A549 (cell line): ENCODE data around the gene SHTN1. TPM values are rescaled to one million over a fixed set of nuclear protein-coding genes. Genes with fewer than 3 reads are reported as not detected.
A peak's percentile ranks its signal among the peaks of the same experiment; 100 is the strongest.

Experiments used
- ATAC-seq, 2 experiments: fragments of 200-7000 bp in 1 of 2; fragments of >200 bp in 1 of 2; cut with Nextera tagmentation in 1 of 2; cut with Tn5 transposase in 1 of 2; 3 replicates each; pipeline versions ENCODE4 v1.8.0 to v1.9.1; 2018 to 2020; ENCODE audit warnings: mild to moderate bottlenecking in 1 of 2, moderate library complexity in 1 of 2
- CTCF ChIA-PET: fragments of 300-600 bp; sonication (Branson Sonifier 250); formaldehyde crosslinking; extraction: SDS; loops from one replicate; lab custom pipeline; 2021; ENCODE audit warnings: antibody characterized with exemption, inconsistent platforms; lab: Yijun Ruan, JAX
- POLR2A ChIA-PET: fragments of 350-600 bp; formaldehyde crosslinking; extraction: SDS; loops from one replicate; lab custom pipeline; 2021; ENCODE audit warnings: antibody characterized with exemption, inconsistent platforms; lab: Yijun Ruan, JAX
- DNase-seq, 2 experiments: peaks; one replicate each; pipeline versions ENCODE4 v3.0.0 to v3.0.0-alpha.2; 2011 to 2016; ENCODE audit warnings: low read depth in 1 of 2, low spot score in 1 of 2
- FAIRE-seq: peaks from 2 replicates; lab custom pipeline; 2011; peaks lifted over from hg19 to GRCh38; lab: Jason Lieb, UNC
- H3K27ac ChIP-seq, 2 experiments: fragments of >200 bp; sonication (Bioruptor Twin); formaldehyde crosslinking; 3 replicates each; pipeline ENCODE4 v1.5.1; 2016 to 2017
- H3K4me1 ChIP-seq: fragments of >200 bp; sonication (Bioruptor Twin); formaldehyde crosslinking; 3 replicates; pipeline ENCODE4 v1.6.1; 2016
- H3K4me2 ChIP-seq: fragments of >200 bp; sonication (Bioruptor Twin); formaldehyde crosslinking; 3 replicates; pipeline ENCODE4 v1.6.1; 2016
- H3K4me3 ChIP-seq: fragments of >200 bp; sonication (Bioruptor Twin); formaldehyde crosslinking; 3 replicates; pipeline ENCODE4 v1.5.1; 2016
- H3K9me3 ChIP-seq: fragments of >200 bp; sonication (Bioruptor Twin); formaldehyde crosslinking; 3 replicates; pipeline ENCODE4 v1.6.1; 2016
- CHD2 ChIP-seq: fragments of 150-350 bp; IDR thresholded peaks from 2 replicates; pipeline ENCODE4 v1.6.1; 2014; ENCODE audit warnings: low read length; ENCODE audit not compliant: partially characterized antibody
- EHF ChIP-seq: fragments of 250-450 bp; sonication (Bioruptor Pico); IDR thresholded peaks from 2 replicates; pipeline ENCODE4 v1.5.0; 2020; ENCODE audit warnings: mild to moderate bottlenecking
- EHMT2 ChIP-seq: fragments of 200-600 bp; sonication (generic); IDR thresholded peaks from 2 replicates; pipeline ENCODE4 v1.6.1; 2016; ENCODE audit warnings: antibody characterized with exemption, low read depth, mild to moderate bottlenecking, moderate library complexity
- GATA3 ChIP-seq: IDR thresholded peaks from 2 replicates; pipeline ENCODE4 v1.6.1; 2012; ENCODE audit warnings: borderline replicate concordance
- JUN ChIP-seq, 2 experiments: fragments of >200 bp; sonication (Bioruptor Twin); formaldehyde crosslinking; IDR thresholded peaks; 2 replicates in 1 of 2; 3 replicates in 1 of 2; pipeline ENCODE4 v1.6.1; 2016 to 2017
- MAFK ChIP-seq: fragments of 450-650 bp; IDR thresholded peaks from 2 replicates; pipeline ENCODE4 v1.6.1; 2014; ENCODE audit not compliant: partially characterized antibody
- PHF8 ChIP-seq: fragments of 200-600 bp; sonication (generic); IDR thresholded peaks from 2 replicates; pipeline ENCODE4 v1.6.1; 2016; ENCODE audit warnings: low read depth, mild to moderate bottlenecking, antibody characterized with exemption, moderate library complexity, borderline replicate concordance
- POLR2A ChIP-seq: IDR thresholded peaks from 2 replicates; pipeline ENCODE4 v1.6.1; 2012; ENCODE audit warnings: mild to moderate bottlenecking, low read length
- POLR2AphosphoS2 ChIP-seq: conservative IDR thresholded peaks from 2 replicates; pipeline ENCODE4 v1.6.1; 2012; ENCODE audit warnings: low read length, improper control_type of control experiment, inconsistent platforms
- TP53 ChIP-seq: fragments of 250-450 bp; sonication (Bioruptor Pico); IDR thresholded peaks from 2 replicates; pipeline ENCODE4 v1.5.0; 2021; ENCODE audit warnings: mild to moderate bottlenecking, moderate library complexity
- ZNF302 ChIP-seq: fragments of 250-450 bp; sonication (Bioruptor Pico); IDR thresholded peaks from 2 replicates; pipeline ENCODE4 v1.9.0; 2021; ENCODE audit warnings: inconsistent platforms, mild to moderate bottlenecking, moderate library complexity
- ZSCAN20 ChIP-seq: fragments of 250-450 bp; sonication (Bioruptor Pico); IDR thresholded peaks from 2 replicates; pipeline ENCODE4 v1.8.0; 2022; ENCODE audit warnings: mild to moderate bottlenecking, moderate library complexity
- WGBS: methylation state at CpG from one replicate; pipeline ENCODE4 v1.1.6; 2017; ENCODE audit errors: missing lambda C conversion rate; 5-methylcytosine and 5-hydroxymethylcytosine counted together
- polyA plus RNA-seq, 4 experiments: library from polyadenylated mRNA; depleted of rRNA in 3 of 4; stranded (reverse); fragments of >200 nt; fragmentation: RNase III in 1 of 4; extraction: RNeasy Plus Mini Kit Qiagen cat#74134 plus additional on column Dnase treatment in 1 of 4; gene quantifications; 2 replicates in 3 of 4; 3 replicates in 1 of 4; pipeline ENCODE4 v1.2.3, GENCODE V29; 2011 to 2017
- TF ChIP-seq, protein P1 (sequence below): fragments of >200 bp; sonication (Bioruptor Twin); formaldehyde crosslinking; IDR thresholded peaks from 3 replicates; pipeline ENCODE4 v1.6.1; 2016
- TF ChIP-seq, protein P2 (sequence below): IDR thresholded peaks from 2 replicates; pipeline ENCODE4 v1.6.1; 2012
- TF ChIP-seq, protein P3 (sequence below): fragments of 200-600 bp; sonication (generic); IDR thresholded peaks from 2 replicates; pipeline ENCODE4 v1.6.1; 2016; ENCODE audit warnings: antibody characterized with exemption, mild to moderate bottlenecking, moderate library complexity
- TF ChIP-seq, protein P4 (sequence below): fragments of 150-350 bp; IDR thresholded peaks from 2 replicates; pipeline ENCODE4 v1.6.1; 2014; ENCODE audit warnings: low read depth, mild to moderate bottlenecking, low read length
- TF ChIP-seq, protein P5 (sequence below): IDR thresholded peaks from 2 replicates; pipeline ENCODE4 v1.6.1; 2012; ENCODE audit warnings: low read depth, borderline replicate concordance
- TF ChIP-seq, protein P6 (sequence below): fragments of 250-450 bp; sonication (Bioruptor Pico); IDR thresholded peaks from 2 replicates; pipeline ENCODE4 v1.5.0; 2021; ENCODE audit warnings: mild to moderate bottlenecking, moderate library complexity, borderline replicate concordance

SHTN1 gene
- polyA plus RNA-seq, 2 of the 4 experiments (the other 2 are of a cell fraction) = 21.7 to 63.1 TPM

DNA sequence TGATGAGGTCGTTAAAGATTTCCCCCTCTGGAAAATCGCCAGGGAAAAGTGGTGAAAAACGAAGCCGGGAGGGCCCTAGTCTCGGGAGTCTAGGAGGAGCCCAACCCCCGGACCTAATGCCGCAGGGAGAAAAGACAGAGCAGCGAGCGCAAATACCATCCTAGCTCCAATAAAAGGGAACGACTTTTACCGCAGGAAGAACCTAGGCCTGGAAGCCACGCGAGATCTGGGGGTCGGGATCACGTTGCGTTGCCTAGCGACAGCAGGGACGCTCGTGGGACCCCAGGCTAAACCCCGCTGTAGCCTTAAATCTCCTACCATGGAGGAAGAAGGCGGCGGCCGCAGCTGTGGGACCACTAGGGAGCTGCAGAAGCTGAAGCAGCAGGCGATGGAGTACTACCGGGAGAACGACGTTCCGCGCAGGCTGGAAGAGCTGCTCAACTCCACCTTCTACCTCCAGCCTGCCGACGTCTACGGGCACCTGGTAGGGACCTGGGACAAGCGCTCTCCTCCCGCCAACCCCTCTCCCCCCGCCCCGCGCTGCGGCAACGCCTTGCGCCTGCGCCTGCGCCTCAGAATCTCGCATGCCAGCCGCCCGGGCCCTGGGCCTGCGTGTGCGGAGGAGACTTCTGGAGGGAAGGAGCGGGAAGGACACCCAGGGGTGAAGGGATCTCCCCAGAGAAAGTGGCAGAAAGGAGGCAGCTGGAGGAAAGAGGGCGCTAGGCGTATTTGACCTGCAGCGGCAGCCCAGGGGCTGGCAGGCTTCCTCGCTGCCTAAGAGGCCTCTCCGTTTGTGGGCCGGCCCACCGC is 155.5 kb downstream of the SHTN1 start, which contains the start of gene ENO4:
Gene ENO4 (plus strand): TSS at position 252 of the 810 bp plus-strand sequence. CDS start 68 bp downstream, at position 320.
- H3K4me1 ChIP-seq = peaks cover 14% of the 10 kb centered on the region
- peak; percentile 89 for DNase-seq
- H3K9me3 ChIP-seq = no peaks in the 10 kb centered on the region
- ATAC-seq = peak; percentile 94
- peak within 1 kb of the TSS; percentile 82 for H3K4me3 ChIP-seq
- H3K4me2 ChIP-seq = peak within 1 kb of the TSS; percentile 88
- ChIA-PET POLR2A (interaction anchor here (0.7 to 1.3 kb wide), 5 partner anchors 9 to 288 kb away, joined by 3 to 8 read pairs (median 4); no protein-coding TSS in a partner anchor), CTCF (interaction anchor here (0.6 to 2.3 kb wide), 9 partner anchors 9 to 325 kb away, joined by 3 to 10 read pairs (median 3); no protein-coding TSS in a partner anchor)
- TF ChIP-seq, protein P1, sequence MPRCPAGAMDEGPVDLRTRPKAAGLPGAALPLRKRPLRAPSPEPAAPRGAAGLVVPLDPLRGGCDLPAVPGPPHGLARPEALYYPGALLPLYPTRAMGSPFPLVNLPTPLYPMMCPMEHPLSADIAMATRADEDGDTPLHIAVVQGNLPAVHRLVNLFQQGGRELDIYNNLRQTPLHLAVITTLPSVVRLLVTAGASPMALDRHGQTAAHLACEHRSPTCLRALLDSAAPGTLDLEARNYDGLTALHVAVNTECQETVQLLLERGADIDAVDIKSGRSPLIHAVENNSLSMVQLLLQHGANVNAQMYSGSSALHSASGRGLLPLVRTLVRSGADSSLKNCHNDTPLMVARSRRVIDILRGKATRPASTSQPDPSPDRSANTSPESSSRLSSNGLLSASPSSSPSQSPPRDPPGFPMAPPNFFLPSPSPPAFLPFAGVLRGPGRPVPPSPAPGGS = peak; percentile 58; the same call in 2 of the 3 replicates
- TF ChIP-seq CHD2 (peak; percentile 92), ZSCAN20 (CRISPR knock-in tag) (no peak), PHF8 (peak; percentile 9; the same call in 1 of the 2 replicates), JUN (IDR thresholded peaks at IDR 0.05) (peak in 1 of 2 experiments; percentile 60; a peak in 2 of 5 replicates), POLR2AphosphoS2 (no peak), EHF (CRISPR knock-in tag) (no peak), TP53 (CRISPR knock-in tag) (no peak), GATA3 (peak; percentile 25; the same call in 1 of the 2 replicates), EHMT2 (no peak), POLR2A (peak; percentile 63)
- TF ChIP-seq, protein P2, sequence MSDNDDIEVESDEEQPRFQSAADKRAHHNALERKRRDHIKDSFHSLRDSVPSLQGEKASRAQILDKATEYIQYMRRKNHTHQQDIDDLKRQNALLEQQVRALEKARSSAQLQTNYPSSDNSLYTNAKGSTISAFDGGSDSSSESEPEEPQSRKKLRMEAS = peak; percentile 91
- TF ChIP-seq, protein P3, sequence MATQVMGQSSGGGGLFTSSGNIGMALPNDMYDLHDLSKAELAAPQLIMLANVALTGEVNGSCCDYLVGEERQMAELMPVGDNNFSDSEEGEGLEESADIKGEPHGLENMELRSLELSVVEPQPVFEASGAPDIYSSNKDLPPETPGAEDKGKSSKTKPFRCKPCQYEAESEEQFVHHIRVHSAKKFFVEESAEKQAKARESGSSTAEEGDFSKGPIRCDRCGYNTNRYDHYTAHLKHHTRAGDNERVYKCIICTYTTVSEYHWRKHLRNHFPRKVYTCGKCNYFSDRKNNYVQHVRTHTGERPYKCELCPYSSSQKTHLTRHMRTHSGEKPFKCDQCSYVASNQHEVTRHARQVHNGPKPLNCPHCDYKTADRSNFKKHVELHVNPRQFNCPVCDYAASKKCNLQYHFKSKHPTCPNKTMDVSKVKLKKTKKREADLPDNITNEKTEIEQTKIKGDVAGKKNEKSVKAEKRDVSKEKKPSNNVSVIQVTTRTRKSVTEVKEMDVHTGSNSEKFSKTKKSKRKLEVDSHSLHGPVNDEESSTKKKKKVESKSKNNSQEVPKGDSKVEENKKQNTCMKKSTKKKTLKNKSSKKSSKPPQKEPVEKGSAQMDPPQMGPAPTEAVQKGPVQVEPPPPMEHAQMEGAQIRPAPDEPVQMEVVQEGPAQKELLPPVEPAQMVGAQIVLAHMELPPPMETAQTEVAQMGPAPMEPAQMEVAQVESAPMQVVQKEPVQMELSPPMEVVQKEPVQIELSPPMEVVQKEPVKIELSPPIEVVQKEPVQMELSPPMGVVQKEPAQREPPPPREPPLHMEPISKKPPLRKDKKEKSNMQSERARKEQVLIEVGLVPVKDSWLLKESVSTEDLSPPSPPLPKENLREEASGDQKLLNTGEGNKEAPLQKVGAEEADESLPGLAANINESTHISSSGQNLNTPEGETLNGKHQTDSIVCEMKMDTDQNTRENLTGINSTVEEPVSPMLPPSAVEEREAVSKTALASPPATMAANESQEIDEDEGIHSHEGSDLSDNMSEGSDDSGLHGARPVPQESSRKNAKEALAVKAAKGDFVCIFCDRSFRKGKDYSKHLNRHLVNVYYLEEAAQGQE = peak; percentile 89
- TF ChIP-seq, protein P4, sequence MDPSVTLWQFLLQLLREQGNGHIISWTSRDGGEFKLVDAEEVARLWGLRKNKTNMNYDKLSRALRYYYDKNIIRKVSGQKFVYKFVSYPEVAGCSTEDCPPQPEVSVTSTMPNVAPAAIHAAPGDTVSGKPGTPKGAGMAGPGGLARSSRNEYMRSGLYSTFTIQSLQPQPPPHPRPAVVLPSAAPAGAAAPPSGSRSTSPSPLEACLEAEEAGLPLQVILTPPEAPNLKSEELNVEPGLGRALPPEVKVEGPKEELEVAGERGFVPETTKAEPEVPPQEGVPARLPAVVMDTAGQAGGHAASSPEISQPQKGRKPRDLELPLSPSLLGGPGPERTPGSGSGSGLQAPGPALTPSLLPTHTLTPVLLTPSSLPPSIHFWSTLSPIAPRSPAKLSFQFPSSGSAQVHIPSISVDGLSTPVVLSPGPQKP = no peak
- TF ChIP-seq, protein P5, sequence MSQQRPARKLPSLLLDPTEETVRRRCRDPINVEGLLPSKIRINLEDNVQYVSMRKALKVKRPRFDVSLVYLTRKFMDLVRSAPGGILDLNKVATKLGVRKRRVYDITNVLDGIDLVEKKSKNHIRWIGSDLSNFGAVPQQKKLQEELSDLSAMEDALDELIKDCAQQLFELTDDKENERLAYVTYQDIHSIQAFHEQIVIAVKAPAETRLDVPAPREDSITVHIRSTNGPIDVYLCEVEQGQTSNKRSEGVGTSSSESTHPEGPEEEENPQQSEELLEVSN = peak; percentile 94
- 4% methylated on average over 35 of the region's 55 CpGs for WGBS
- FAIRE-seq = no peak
- peak within 1 kb of the TSS; percentile 85 to 94 for H3K27ac ChIP-seq

DNA sequence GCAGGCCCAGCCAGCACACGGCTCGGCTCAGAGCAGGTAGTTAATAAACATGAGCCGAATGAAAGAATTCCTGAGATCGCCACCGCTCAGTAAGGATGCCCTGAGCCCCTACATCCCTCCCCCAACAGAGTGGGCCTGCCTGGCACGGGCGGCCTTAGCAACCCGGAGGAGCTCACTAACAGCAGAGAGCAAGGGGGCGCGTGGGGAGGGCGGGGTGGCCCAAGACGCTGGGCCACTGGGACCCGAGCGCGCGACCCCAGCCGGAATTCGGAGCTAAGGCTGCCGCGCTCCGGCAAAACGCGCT is 156.1 kb downstream of the SHTN1 start:
- peaks cover 14% of the 10 kb centered on the region for H3K4me1 ChIP-seq
- no peak for FAIRE-seq
- H3K9me3 ChIP-seq = no peaks in the 10 kb centered on the region
- CTCF ChIA-PET = interaction anchor here (0.6 to 2.3 kb wide), 9 partner anchors 8 to 326 kb away, joined by 3 to 10 read pairs (median 3); no protein-coding TSS in a partner anchor
- peak; percentile 41 to 44; a peak in 4 of 6 replicates for ATAC-seq
- no peak for DNase-seq
- peak overlapping the region; percentile 88 for H3K4me2 ChIP-seq
- TF ChIP-seq, protein P3 = no peak
- no peak for TF ChIP-seq ZNF302 (CRISPR knock-in tag)
- TF ChIP-seq, protein P6, sequence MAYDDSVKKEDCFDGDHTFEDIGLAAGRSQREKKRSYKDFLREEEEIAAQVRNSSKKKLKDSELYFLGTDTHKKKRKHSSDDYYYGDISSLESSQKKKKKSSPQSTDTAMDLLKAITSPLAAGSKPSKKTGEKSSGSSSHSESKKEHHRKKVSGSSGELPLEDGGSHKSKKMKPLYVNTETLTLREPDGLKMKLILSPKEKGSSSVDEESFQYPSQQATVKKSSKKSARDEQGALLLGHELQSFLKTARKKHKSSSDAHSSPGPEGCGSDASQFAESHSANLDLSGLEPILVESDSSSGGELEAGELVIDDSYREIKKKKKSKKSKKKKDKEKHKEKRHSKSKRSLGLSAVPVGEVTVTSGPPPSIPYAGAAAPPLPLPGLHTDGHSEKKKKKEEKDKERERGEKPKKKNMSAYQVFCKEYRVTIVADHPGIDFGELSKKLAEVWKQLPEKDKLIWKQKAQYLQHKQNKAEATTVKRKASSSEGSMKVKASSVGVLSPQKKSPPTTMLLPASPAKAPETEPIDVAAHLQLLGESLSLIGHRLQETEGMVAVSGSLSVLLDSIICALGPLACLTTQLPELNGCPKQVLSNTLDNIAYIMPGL (CRISPR knock-in tag) = no peak
- no peak for TF ChIP-seq EHF (CRISPR knock-in tag)
- no peak for TF ChIP-seq MAFK
- TF ChIP-seq TP53 (CRISPR knock-in tag) = no peak
- TF ChIP-seq PHF8 = 0 out of 2 replicates have a peak, but pooled peaks have one; percentile 77
- TF ChIP-seq, protein P5 = no peak
- TF ChIP-seq, all 56 proteins: peak for 1
- 0% methylated on average over 5 of the region's 23 CpGs for WGBS
- H3K4me3 ChIP-seq = peak overlapping the region; percentile 82
- peak overlapping the region; percentile 85 to 94 for H3K27ac ChIP-seq
- POLR2A ChIA-PET = interaction anchor here (0.7 to 1.3 kb wide), 5 partner anchors 8 to 288 kb away, joined by 3 to 8 read pairs (median 4); no protein-coding TSS in a partner anchor
